DND-41 (cell line): ENCODE results near the gene ARIH2.

Experiments used
- ATAC-seq: fragments of 200-7000 bp; cut with Tn5 transposase; 3 replicates; pipeline ENCODE4 v1.9.1; 2021; ENCODE audit warnings: low read depth; ENCODE audit not compliant: insufficient read depth
- DNase-seq: peaks from one replicate; pipeline ENCODE4 v3.0.0-alpha.2; 2020
- H2AFZ ChIP-seq: 2 replicates; pipeline ENCODE4 v1.6.0; 2012; ENCODE audit warnings: low read depth, low read length
- H3K27ac ChIP-seq: 2 replicates; pipeline ENCODE4 v1.5.1; 2012; ENCODE audit warnings: low read length, inconsistent platforms
- H3K27me3 ChIP-seq: fragments of 200-600 bp; sonication (generic); 2 replicates; pipeline ENCODE4 v1.6.0; 2012; ENCODE audit warnings: low read length, mild to moderate bottlenecking, inconsistent platforms; ENCODE audit not compliant: insufficient read depth, poor library complexity
- H3K36me3 ChIP-seq: 2 replicates; pipeline ENCODE4 v1.5.1; 2012; ENCODE audit warnings: low read length, inconsistent platforms; ENCODE audit not compliant: insufficient read depth
- H3K4me1 ChIP-seq: 2 replicates; pipeline ENCODE4 v1.5.1; 2012; ENCODE audit warnings: mild to moderate bottlenecking, low read length; ENCODE audit not compliant: insufficient read depth
- H3K4me2 ChIP-seq: 2 replicates; pipeline ENCODE4 v1.6.0; 2012; ENCODE audit warnings: mild to moderate bottlenecking, moderate library complexity, low read length, inconsistent platforms; ENCODE audit not compliant: insufficient read depth
- H3K4me3 ChIP-seq, 2 experiments: fragments of 200-600 bp in 1 of 2; shearing (Covaris generic) in 1 of 2; 2 replicates each; pipeline ENCODE4 v1.5.1; 2012 to 2016; ENCODE audit warnings: inconsistent platforms in 2 of 2, low read length in 2 of 2, mild to moderate bottlenecking in 2 of 2, low read depth in 1 of 2, moderate library complexity in 1 of 2
- H3K79me2 ChIP-seq: 2 replicates; pipeline ENCODE4 v1.6.0; 2012; ENCODE audit warnings: low read length, inconsistent platforms; ENCODE audit not compliant: insufficient read depth
- H3K9ac ChIP-seq: 2 replicates; pipeline ENCODE4 v1.6.0; 2012; ENCODE audit warnings: low read depth, mild to moderate bottlenecking, inconsistent platforms, low read length, moderate library complexity
- H3K9me3 ChIP-seq: 2 replicates; pipeline ENCODE4 v1.5.1; 2012; ENCODE audit warnings: low read length, moderate library complexity, mild to moderate bottlenecking, inconsistent platforms; ENCODE audit not compliant: insufficient read depth, severe bottlenecking
- H4K20me1 ChIP-seq: 2 replicates; pipeline ENCODE4 v1.6.0; 2012; ENCODE audit warnings: low read length; ENCODE audit not compliant: insufficient read depth
- EZH2 ChIP-seq: IDR thresholded peaks from 3 replicates; pipeline ENCODE4 v1.6.1; 2012; ENCODE audit warnings: borderline replicate concordance, low read depth, mild to moderate bottlenecking, moderate library complexity, low read length, inconsistent platforms; ENCODE audit not compliant: severe bottlenecking
- TF ChIP-seq, protein P1 (sequence below): IDR thresholded peaks from 2 replicates; pipeline ENCODE4 v1.5.1; 2012; ENCODE audit warnings: borderline replicate concordance, low read length, moderate library complexity, mild to moderate bottlenecking; ENCODE audit not compliant: poor library complexity, severe bottlenecking; ENCODE audit errors: extremely low read depth

Gene ARIH2

GRCh38 chr3:48945891-48946549, 27.4 kb downstream of the ARIH2 start:
- H3K9me3 ChIP-seq: no peaks in the 10 kb centered on the region
- H3K4me3 ChIP-seq: no peak overlapping the region
- no peaks in the 10 kb centered on the region for H3K27me3 ChIP-seq
- no peak overlapping the region for H2AFZ ChIP-seq
- peaks cover 83% of the 10 kb centered on the region for H3K79me2 ChIP-seq
- peaks cover 18% of the 10 kb centered on the region; the same call in 1 of the 2 replicates for H4K20me1 ChIP-seq
- H3K4me1 ChIP-seq: no peaks in the 10 kb centered on the region
- no peak overlapping the region for H3K9ac ChIP-seq
- H3K36me3 ChIP-seq: peaks cover 31% of the 10 kb centered on the region; the same call in 1 of the 2 replicates
- no peak for DNase-seq
- no peak overlapping the region for H3K4me2 ChIP-seq
- H3K27ac ChIP-seq: no peak overlapping the region
- TF ChIP-seq, protein P1, sequence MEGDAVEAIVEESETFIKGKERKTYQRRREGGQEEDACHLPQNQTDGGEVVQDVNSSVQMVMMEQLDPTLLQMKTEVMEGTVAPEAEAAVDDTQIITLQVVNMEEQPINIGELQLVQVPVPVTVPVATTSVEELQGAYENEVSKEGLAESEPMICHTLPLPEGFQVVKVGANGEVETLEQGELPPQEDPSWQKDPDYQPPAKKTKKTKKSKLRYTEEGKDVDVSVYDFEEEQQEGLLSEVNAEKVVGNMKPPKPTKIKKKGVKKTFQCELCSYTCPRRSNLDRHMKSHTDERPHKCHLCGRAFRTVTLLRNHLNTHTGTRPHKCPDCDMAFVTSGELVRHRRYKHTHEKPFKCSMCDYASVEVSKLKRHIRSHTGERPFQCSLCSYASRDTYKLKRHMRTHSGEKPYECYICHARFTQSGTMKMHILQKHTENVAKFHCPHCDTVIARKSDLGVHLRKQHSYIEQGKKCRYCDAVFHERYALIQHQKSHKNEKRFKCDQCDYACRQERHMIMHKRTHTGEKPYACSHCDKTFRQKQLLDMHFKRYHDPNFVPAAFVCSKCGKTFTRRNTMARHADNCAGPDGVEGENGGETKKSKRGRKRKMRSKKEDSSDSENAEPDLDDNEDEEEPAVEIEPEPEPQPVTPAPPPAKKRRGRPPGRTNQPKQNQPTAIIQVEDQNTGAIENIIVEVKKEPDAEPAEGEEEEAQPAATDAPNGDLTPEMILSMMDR: no peak
- TF ChIP-seq EZH2: no peak
- no peak for ATAC-seq

GRCh38 chr3:48949376-48949717, 30.7 kb downstream of the ARIH2 start:
- H3K36me3 ChIP-seq: peaks cover 39% of the 10 kb centered on the region
- H3K27me3 ChIP-seq: no peaks in the 10 kb centered on the region
- TF ChIP-seq, protein P1: no peak
- TF ChIP-seq EZH2: no peak
- H4K20me1 ChIP-seq: peaks cover 17% of the 10 kb centered on the region
- H3K27ac ChIP-seq: no peak overlapping the region
- peaks cover 84% of the 10 kb centered on the region for H3K79me2 ChIP-seq
- no peak overlapping the region for H3K4me3 ChIP-seq
- H3K4me2 ChIP-seq: no peak overlapping the region
- H3K4me1 ChIP-seq: no peaks in the 10 kb centered on the region
- no peak for DNase-seq
- no peak overlapping the region for H3K9ac ChIP-seq
- H3K9me3 ChIP-seq: no peaks in the 10 kb centered on the region
- ATAC-seq: no peak
- no peak overlapping the region for H2AFZ ChIP-seq

- TF ChIP-seq, protein P1: no peak
- TF ChIP-seq EZH2: no peak
- H3K27ac ChIP-seq: no peak overlapping the region
- H3K4me1 ChIP-seq: no peaks in the 10 kb centered on the region
Measured at GRCh38 chr3:48950051-48950450, 31.4 kb downstream of the ARIH2 start.

DNA sequence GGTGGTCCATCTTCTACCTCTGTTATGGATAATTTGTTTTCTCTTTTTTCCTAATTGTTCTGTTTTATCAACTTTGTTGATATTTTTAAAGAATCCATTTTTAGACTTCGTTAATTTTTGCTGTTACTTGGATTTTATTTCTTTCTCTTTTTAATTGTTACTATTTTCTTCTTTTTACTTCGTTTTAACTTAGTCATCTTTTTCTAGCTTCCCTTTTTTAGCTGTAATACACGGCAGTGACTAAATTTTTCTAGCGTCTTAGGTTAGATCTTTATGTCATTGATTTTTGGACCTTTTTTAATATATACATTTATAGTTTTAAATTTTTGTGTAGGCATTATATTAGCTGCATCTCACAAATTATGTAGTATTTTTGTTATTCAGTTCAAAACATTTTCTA, 33.1 kb downstream of the ARIH2 start:
- no peak for ATAC-seq

More at GRCh38 chr3:48950051-48950450, 31.4 kb downstream of the ARIH2 start:
- Histone ChIP-seq H3K4me3 (no peak overlapping the region), H4K20me1 (peaks cover 17% of the 10 kb centered on the region), H3K36me3 (peaks cover 34% of the 10 kb centered on the region), H3K4me2 (no peak overlapping the region), H3K9me3 (no peaks in the 10 kb centered on the region), H2AFZ (no peak overlapping the region), H3K27me3 (no peaks in the 10 kb centered on the region), H3K79me2 (peaks cover 84% of the 10 kb centered on the region), H3K9ac (no peak overlapping the region)
- DNase-seq (no peak), ATAC-seq (no peak)

More for the DNA sequence above, 33.1 kb downstream of the ARIH2 start:
- peaks cover 82% of the 10 kb centered on the region for H3K79me2 ChIP-seq
- H3K4me3 ChIP-seq: no peak overlapping the region
- no peaks in the 10 kb centered on the region for H3K4me1 ChIP-seq
- peaks cover 11% of the 10 kb centered on the region for H4K20me1 ChIP-seq
- H3K36me3 ChIP-seq: peaks cover 30% of the 10 kb centered on the region
- H2AFZ ChIP-seq: no peak overlapping the region
- H3K27ac ChIP-seq: no peak overlapping the region
- TF ChIP-seq EZH2: no peak
- TF ChIP-seq, protein P1: no peak
- no peak overlapping the region for H3K4me2 ChIP-seq
- no peak for DNase-seq
- no peaks in the 10 kb centered on the region for H3K27me3 ChIP-seq
- no peaks in the 10 kb centered on the region for H3K9me3 ChIP-seq
- H3K9ac ChIP-seq: no peak overlapping the region
